Measurements from ENCODE around the gene DPEP3.
A peak's percentile ranks its signal among the peaks of the same experiment; 100 is the strongest.

DPEP3 gene

DNA sequence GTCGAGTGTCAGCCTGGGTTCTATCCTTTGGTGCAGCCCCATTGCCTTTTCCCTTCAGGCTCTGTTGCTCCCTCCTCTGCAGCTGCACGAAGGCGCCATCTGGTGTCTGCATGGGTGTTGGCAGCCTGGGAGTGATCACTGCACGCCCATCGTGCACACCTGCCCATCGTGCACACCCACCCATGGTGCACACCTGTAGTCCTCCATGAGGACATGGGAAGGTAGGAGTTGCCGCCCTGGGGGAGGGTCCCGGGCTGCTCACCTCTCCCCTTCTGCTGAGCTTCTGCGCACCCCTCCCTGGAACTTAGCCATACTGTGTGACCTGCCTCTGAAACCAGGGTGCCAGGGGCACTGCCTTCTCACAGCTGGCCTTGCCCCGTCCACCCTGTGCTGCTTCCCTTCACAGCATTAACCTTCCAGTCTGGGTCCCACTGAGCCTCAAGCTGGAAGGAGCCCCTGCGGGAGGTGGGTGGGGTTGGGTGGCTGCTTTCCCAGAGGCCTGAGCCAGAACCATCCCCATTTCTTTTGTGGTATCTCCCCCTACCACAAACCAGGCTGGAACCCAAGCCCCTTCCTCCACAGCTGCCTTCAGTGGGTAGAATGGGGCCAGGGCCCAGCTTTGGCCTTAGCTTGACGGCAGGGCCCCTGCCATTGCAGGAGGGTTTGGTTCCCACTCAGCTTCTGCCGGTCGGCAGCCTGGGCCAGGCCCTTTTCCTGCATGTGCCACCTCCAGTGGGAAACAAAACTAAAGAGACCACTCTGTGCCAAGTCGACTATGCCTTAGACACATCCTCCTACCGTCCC, 51.5 kb downstream of the DPEP3 start:
- Histone ChIP-seq H3K9ac (no peak overlapping the region), H2AFZ (ENCODE audit: low read depth) (no peak overlapping the region), H3K4me1 (ENCODE audit: low read depth, poor library complexity, severe bottlenecking) (no peaks in the 10 kb centered on the region), H4K20me1 (ENCODE audit: insufficient read depth) (no peaks in the 10 kb centered on the region), H3K27ac (no peak overlapping the region), H3K4me2 (no peak overlapping the region), H3K27me3 (ENCODE audit: insufficient read depth, low read depth) (no peaks in the 10 kb centered on the region), H3K4me3 (IDR thresholded peaks at IDR 0.05; ENCODE audit: insufficient read depth, low read depth, low read length) (no peak overlapping the region), H3K36me3 (ENCODE audit: insufficient read depth) (no peaks in the 10 kb centered on the region), H3K79me2 (ENCODE audit: insufficient read depth, low read depth) (no peaks in the 10 kb centered on the region)
- TF ChIP-seq, protein P1, sequence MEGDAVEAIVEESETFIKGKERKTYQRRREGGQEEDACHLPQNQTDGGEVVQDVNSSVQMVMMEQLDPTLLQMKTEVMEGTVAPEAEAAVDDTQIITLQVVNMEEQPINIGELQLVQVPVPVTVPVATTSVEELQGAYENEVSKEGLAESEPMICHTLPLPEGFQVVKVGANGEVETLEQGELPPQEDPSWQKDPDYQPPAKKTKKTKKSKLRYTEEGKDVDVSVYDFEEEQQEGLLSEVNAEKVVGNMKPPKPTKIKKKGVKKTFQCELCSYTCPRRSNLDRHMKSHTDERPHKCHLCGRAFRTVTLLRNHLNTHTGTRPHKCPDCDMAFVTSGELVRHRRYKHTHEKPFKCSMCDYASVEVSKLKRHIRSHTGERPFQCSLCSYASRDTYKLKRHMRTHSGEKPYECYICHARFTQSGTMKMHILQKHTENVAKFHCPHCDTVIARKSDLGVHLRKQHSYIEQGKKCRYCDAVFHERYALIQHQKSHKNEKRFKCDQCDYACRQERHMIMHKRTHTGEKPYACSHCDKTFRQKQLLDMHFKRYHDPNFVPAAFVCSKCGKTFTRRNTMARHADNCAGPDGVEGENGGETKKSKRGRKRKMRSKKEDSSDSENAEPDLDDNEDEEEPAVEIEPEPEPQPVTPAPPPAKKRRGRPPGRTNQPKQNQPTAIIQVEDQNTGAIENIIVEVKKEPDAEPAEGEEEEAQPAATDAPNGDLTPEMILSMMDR (conservative IDR thresholded peaks at IDR 0.05; ENCODE audit: low read depth, low read length): peak; percentile 85

DNA sequence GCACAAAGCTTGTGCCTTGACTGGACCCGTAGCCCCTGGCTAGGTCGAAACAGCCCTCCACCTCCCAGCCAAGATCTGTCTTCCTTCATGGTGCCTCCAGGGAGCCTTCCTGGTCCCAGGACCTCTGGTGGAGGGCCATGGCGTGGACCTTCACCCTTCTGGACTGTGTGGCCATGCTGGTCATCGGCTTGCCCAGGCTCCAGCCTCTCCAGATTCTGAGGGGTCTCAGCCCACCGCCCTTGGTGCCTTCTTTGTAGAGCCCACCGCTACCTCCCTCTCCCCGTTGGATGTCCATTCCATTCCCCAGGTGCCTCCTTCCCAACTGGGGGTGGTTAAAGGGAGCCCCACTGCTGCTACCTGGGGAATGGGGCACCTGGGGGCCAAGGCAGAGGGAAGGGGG, 52.2 kb downstream of the DPEP3 start:
- Histone ChIP-seq H3K4me1 (ENCODE audit: low read depth, poor library complexity, severe bottlenecking) (no peaks in the 10 kb centered on the region), H3K79me2 (ENCODE audit: insufficient read depth, low read depth) (no peaks in the 10 kb centered on the region), H3K4me2 (no peak overlapping the region), H4K20me1 (ENCODE audit: insufficient read depth) (no peaks in the 10 kb centered on the region), H3K27ac (no peak overlapping the region), H3K36me3 (ENCODE audit: insufficient read depth) (no peaks in the 10 kb centered on the region), H3K9ac (no peak overlapping the region), H3K27me3 (ENCODE audit: insufficient read depth, low read depth) (no peaks in the 10 kb centered on the region), H3K4me3 (IDR thresholded peaks at IDR 0.05; ENCODE audit: insufficient read depth, low read depth, low read length) (no peak overlapping the region), H2AFZ (ENCODE audit: low read depth) (no peak overlapping the region)
- TF ChIP-seq, protein P1 (conservative IDR thresholded peaks at IDR 0.05; ENCODE audit: low read depth, low read length): no peak

DNA sequence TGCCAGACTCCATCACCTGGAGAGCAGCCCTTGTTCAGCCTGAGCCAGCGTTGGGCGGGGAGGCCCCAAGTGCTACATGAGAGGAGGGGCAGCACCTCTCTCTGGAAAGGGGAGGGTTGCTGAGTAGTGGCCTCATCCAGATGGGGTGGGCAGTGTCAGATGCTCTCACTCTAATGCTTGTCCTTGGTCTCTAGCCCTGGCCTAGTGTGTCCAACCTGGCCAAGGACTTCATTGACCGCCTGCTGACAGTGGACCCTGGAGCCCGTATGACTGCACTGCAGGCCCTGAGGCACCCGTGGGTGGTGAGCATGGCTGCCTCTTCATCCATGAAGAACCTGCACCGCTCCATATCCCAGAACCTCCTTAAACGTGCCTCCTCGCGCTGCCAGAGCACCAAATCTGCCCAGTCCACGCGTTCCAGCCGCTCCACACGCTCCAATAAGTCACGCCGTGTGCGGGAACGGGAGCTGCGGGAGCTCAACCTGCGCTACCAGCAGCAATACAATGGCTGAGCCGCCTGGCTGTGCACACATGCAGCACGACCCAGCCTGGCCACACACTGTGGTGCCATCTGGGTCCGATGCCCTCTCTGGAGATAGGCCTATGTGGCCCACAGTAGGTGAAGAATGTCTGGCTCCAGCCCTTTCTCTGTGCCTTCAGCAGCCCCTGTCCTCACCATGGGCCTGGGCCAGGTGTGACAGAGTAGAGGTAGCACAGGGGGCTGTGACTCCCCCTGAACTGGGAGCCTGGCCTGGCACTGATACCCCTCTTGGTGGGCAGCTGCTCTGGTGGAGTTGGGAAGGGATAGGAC, 53.0 kb downstream of the DPEP3 start:
- TF ChIP-seq, protein P1 (conservative IDR thresholded peaks at IDR 0.05; ENCODE audit: low read depth, low read length): no peak
- H3K4me2 ChIP-seq: no peak overlapping the region
- H3K9ac ChIP-seq: no peak overlapping the region
- H4K20me1 ChIP-seq (ENCODE audit: insufficient read depth): no peaks in the 10 kb centered on the region
- no peaks in the 10 kb centered on the region for H3K4me1 ChIP-seq (ENCODE audit: low read depth, poor library complexity, severe bottlenecking)
- no peak overlapping the region for H3K4me3 ChIP-seq (IDR thresholded peaks at IDR 0.05; ENCODE audit: insufficient read depth, low read depth, low read length)
- H3K27ac ChIP-seq: no peak overlapping the region
- H3K27me3 ChIP-seq (ENCODE audit: insufficient read depth, low read depth): no peaks in the 10 kb centered on the region
- H2AFZ ChIP-seq (ENCODE audit: low read depth): no peak overlapping the region
- H3K36me3 ChIP-seq (ENCODE audit: insufficient read depth): no peaks in the 10 kb centered on the region
- no peaks in the 10 kb centered on the region for H3K79me2 ChIP-seq (ENCODE audit: insufficient read depth, low read depth)

DNA sequence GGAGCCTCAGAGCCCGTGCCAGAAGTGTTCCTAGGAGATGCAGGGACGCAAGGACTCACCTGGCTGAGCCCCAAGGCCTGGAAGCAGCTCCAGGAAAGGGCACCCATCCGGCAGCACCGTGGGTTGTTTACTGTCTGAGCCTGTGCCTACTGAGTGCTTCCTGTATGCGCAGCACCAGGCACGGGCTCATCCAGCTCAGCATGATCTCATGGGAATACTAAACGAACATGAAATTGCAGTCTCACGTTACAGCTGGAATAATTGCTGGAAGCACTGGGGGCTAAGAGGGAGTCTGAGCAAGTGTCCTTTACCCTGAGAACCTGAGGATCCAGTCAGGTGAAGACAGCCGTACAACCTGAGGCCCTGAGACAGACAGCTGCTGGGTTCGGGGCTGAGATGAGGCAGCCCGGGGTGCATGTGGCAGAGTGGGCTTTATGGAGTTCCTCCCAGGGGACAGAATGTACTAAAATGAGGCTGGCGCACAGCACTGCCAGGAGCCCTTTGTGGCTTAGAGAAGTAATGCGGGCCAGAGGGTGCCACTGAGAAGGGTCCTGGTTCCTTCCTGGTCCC, 54.0 kb downstream of the DPEP3 start:
- Histone ChIP-seq H3K4me3 (IDR thresholded peaks at IDR 0.05; ENCODE audit: insufficient read depth, low read depth, low read length) (no peak overlapping the region), H2AFZ (ENCODE audit: low read depth) (no peak overlapping the region), H4K20me1 (ENCODE audit: insufficient read depth) (no peaks in the 10 kb centered on the region), H3K27ac (no peak overlapping the region), H3K36me3 (ENCODE audit: insufficient read depth) (no peaks in the 10 kb centered on the region), H3K9ac (no peak overlapping the region), H3K27me3 (ENCODE audit: insufficient read depth, low read depth) (no peaks in the 10 kb centered on the region), H3K4me1 (ENCODE audit: low read depth, poor library complexity, severe bottlenecking) (no peaks in the 10 kb centered on the region), H3K4me2 (no peak overlapping the region), H3K79me2 (ENCODE audit: insufficient read depth, low read depth) (no peaks in the 10 kb centered on the region)
- TF ChIP-seq, protein P1 (conservative IDR thresholded peaks at IDR 0.05; ENCODE audit: low read depth, low read length): no peak

All from KMS-11 (cell line).